Upper lobe of right lung (tissue), 1 donor: ENCODE data around the gene GLTPD2. TPM values are rescaled to one million over a fixed set of nuclear protein-coding genes. Genes with fewer than 3 reads are reported as not detected.

ENCODE experiments used
- ATAC-seq: fragments of 200-7000 bp; cut with Tn5 transposase; one replicate; pipeline ENCODE4 v1.9.1; 2020; ENCODE audit warnings: mild to moderate bottlenecking, moderate library complexity
- DNase-seq: peaks from one replicate; pipeline ENCODE4 v3.0.0-alpha.2; 2020
- H3K27ac ChIP-seq: fragments of 200-600 bp; one replicate; pipeline ENCODE4 v1.8.0; 2022
- H3K27me3 ChIP-seq: fragments of 200-600 bp; one replicate; pipeline ENCODE4 v1.8.0; 2022; ENCODE audit warnings: mild to moderate bottlenecking
- H3K36me3 ChIP-seq: fragments of 200-600 bp; one replicate; pipeline ENCODE4 v1.8.0; 2022
- H3K4me1 ChIP-seq: fragments of 200-600 bp; one replicate; pipeline ENCODE4 v1.8.0; 2022
- H3K4me3 ChIP-seq: fragments of 200-600 bp; one replicate; pipeline ENCODE4 v1.8.0; 2022; ENCODE audit warnings: mild to moderate bottlenecking
- H3K9me3 ChIP-seq: fragments of 200-600 bp; one replicate; pipeline ENCODE4 v1.8.0; 2022
- intact Hi-C: fragments of 100-400 bp; cut with DNase I; formaldehyde crosslinking; loops from one replicate; pipeline ENCODE4 v1.11.0; 2022
- total RNA-seq: library from RNA; stranded (reverse); fragmentation: NEBNext Ultra II Directional; extraction: Animal tissue kit (Norgen Biotek cat#: 25700); gene quantifications from one replicate; pipeline ENCODE4 v1.2.1, GENCODE V29; 2021
- TF ChIP-seq, protein P1 (sequence below): fragments of 200-600 bp; IDR thresholded peaks from one replicate; pipeline ENCODE4 v1.8.0; 2022; ENCODE audit warnings: antibody characterized with exemption
- donor health status: DM: no; HTN: yes; CAD: no; lungs with severe emphysema.

GLTPD2 gene
- total RNA-seq, 1 donor from 2014 or later = not detected

DNA sequence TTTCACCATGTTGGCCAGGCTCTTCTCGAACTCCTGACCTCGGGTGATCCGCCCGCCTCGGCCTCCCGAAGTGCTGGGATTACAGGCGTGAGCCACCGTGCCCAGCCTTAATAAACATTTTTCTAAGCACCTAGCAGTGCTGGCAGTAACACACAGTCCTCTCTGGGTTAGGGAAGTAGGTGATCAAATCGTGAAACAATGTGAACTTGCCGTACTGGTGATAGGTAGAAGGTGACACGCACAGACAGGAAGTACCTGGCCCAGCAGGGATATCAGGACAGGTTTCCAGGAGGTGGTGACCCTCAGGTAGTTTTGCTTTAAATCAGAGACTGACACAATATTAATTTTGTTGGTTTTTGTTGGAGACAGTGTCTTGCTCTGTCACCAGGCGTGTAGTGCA, 22.7 kb downstream of the GLTPD2 start:
- peaks cover 15% of the 10 kb centered on the region for H3K36me3 ChIP-seq
- intact Hi-C loops = no loop called here

DNA sequence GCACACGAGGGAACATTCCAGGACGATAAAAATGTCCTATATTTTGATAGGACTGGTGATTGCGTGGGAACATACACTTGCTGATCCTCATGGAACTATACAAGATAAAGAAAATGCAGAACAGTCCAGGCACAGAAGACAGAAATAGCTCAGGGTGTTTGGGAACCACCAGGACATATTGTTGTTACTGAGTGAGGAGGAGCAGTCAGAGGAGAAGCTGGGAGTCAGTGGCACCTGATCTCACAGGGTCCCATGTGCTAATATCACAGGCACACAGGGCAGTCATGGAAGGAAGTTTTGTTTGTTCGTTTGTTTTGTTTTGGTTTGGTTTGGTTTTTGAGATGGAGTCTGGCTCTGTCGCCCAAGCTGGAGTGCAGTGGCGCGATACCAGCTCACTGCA, 23.9 kb downstream of the GLTPD2 start:
- DNase-seq (no peak), ATAC-seq (no peak)
- TF ChIP-seq, protein P1, sequence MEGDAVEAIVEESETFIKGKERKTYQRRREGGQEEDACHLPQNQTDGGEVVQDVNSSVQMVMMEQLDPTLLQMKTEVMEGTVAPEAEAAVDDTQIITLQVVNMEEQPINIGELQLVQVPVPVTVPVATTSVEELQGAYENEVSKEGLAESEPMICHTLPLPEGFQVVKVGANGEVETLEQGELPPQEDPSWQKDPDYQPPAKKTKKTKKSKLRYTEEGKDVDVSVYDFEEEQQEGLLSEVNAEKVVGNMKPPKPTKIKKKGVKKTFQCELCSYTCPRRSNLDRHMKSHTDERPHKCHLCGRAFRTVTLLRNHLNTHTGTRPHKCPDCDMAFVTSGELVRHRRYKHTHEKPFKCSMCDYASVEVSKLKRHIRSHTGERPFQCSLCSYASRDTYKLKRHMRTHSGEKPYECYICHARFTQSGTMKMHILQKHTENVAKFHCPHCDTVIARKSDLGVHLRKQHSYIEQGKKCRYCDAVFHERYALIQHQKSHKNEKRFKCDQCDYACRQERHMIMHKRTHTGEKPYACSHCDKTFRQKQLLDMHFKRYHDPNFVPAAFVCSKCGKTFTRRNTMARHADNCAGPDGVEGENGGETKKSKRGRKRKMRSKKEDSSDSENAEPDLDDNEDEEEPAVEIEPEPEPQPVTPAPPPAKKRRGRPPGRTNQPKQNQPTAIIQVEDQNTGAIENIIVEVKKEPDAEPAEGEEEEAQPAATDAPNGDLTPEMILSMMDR = no peak
- no peak overlapping the region for H3K27ac ChIP-seq
- H3K27me3 ChIP-seq = no peaks in the 10 kb centered on the region
- peaks cover 27% of the 10 kb centered on the region for H3K36me3 ChIP-seq
- H3K4me3 ChIP-seq = no peak overlapping the region
- peaks cover 10% of the 10 kb centered on the region for H3K4me1 ChIP-seq
- intact Hi-C loops = no loop called here
- no peaks in the 10 kb centered on the region for H3K9me3 ChIP-seq

More for the DNA sequence above, 22.7 kb downstream of the GLTPD2 start:
- peaks cover 12% of the 10 kb centered on the region for H3K4me1 ChIP-seq
- H3K27ac ChIP-seq = no peak overlapping the region
- H3K4me3 ChIP-seq = no peak overlapping the region
- no peaks in the 10 kb centered on the region for H3K27me3 ChIP-seq
- ATAC-seq = no peak
- TF ChIP-seq, protein P1 = no peak
- no peaks in the 10 kb centered on the region for H3K9me3 ChIP-seq
- no peak for DNase-seq

DNA sequence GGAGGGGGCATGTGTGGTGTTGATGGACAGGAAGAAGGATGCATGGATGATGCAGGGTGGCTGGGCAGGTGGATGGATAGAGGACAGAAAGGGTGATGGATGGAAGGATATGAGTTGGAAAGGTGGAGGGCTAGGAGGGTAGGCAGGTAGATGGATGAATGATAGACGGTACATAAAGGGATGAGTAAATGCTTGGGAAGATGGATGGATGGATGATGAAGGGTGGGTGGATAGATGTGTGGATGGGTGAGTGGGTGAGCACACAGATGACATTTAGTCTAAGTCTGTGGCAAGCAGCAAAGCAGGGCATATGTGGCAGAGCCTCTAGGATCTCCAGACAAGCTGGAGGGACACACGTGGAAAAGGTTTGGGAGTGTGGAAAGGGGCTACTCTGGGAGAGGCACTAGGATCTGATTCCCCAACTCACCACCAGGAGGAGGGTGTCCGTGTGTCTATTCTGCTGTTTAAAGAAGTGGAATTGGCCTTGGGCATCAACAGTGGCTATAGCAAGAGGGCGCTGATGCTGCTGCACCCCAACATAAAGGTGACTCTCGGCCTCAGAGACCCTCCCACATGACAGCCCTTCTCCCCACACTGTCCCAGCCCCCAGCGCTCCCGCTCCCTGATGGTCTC, 26.4 kb downstream of the GLTPD2 start:
- no peak overlapping the region for H3K4me3 ChIP-seq
- DNase-seq (no peak), ATAC-seq (no peak)
- H3K27me3 ChIP-seq = no peaks in the 10 kb centered on the region
- intact Hi-C loops = no loop called here
- H3K9me3 ChIP-seq = no peaks in the 10 kb centered on the region
- peaks cover 34% of the 10 kb centered on the region for H3K36me3 ChIP-seq
- no peaks in the 10 kb centered on the region for H3K4me1 ChIP-seq
- TF ChIP-seq, protein P1 = no peak
- H3K27ac ChIP-seq = no peak overlapping the region

DNA sequence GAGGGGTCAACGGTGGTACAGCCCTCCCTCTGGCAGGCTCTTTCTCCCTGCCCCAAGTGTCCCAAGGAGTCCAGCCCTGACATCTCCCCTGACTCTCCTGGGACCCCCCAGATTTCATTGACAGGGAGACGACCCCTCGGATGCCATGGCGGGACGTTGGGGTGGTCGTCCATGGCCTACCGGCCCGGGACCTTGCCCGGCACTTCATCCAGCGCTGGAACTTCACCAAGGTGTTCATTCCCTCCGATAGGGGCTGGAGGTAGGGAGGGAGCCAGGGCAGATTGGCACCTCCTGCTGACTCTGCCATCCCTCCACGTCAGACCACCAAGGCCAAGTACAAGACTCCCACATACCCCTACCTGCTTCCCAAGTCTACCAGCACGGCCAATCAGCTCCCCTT, 28.1 kb downstream of the GLTPD2 start:
- no peak overlapping the region for H3K4me3 ChIP-seq
- H3K36me3 ChIP-seq = peaks cover 34% of the 10 kb centered on the region
- no peaks in the 10 kb centered on the region for H3K4me1 ChIP-seq
- intact Hi-C loops = no loop called here
- no peak overlapping the region for H3K27ac ChIP-seq
- no peak for DNase-seq
- H3K27me3 ChIP-seq = no peaks in the 10 kb centered on the region
- TF ChIP-seq, protein P1 = no peak
- no peaks in the 10 kb centered on the region for H3K9me3 ChIP-seq
- ATAC-seq = no peak

DNA sequence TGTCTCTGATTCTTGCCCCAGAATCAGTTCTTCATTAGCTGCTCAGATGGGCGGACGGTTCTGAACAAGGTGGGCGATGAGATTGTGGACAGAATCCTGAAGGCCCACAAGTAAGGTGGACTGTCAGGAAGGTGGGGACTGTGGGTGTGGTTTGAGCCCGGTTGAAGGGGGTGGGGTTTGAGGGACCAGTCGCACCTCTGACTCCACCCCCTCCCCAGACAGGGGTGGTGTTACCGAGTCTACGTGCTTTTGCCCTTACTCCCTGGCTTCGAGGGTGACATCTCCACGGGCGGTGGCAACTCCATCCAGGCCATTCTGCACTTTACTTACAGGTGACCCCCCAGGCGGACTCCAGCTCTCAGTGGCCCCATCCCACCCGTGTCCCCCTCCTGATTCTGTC, 29.5 kb downstream of the GLTPD2 start:
- Histone ChIP-seq H3K9me3 (no peaks in the 10 kb centered on the region), H3K27ac (no peak overlapping the region), H3K36me3 (peaks cover 34% of the 10 kb centered on the region), H3K27me3 (no peaks in the 10 kb centered on the region), H3K4me3 (no peak overlapping the region), H3K4me1 (no peaks in the 10 kb centered on the region)
- intact Hi-C loops = no loop called here
- TF ChIP-seq, protein P1 = no peak
- ATAC-seq = no peak
- DNase-seq = no peak

DNA sequence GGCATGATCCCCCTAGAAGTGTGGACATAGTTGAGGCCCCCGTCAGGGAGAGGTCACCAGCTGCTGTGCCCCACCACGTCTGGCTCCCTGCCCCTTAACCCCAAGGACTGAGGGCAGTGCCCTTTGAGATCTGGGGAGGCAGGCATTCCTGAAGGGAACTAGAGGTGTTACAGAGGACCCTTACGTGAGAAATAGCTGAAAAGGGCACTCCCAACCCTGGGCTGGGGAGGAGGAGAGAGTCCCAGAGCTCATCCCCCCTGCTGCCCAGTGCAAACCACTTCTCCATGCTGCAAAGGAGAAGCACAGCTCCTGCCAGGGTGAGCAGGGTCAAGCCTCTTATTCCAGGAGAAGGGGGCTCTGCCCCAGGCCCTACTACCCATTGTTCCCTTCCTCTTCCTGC, 34.1 kb downstream of the GLTPD2 start:
- DNase-seq = no peak
- intact Hi-C loops = no loop called here
- ATAC-seq = no peak

More for the DNA sequence above, 34.1 kb downstream of the GLTPD2 start:
- Histone ChIP-seq H3K27me3 (no peaks in the 10 kb centered on the region), H3K4me1 (no peaks in the 10 kb centered on the region), H3K4me3 (no peak overlapping the region), H3K36me3 (peaks cover 6% of the 10 kb centered on the region), H3K27ac (no peak overlapping the region), H3K9me3 (no peaks in the 10 kb centered on the region)
- TF ChIP-seq, protein P1 = no peak
